Neural progenitor cell (in vitro differentiated cells): Measurements from ENCODE around the gene CD200R1.

Source experiments
- CTCF ChIP-seq: fragments of 200-600 bp; sonication (generic); IDR thresholded peaks from 2 replicates; pipeline ENCODE4 v1.5.1; 2017; ENCODE audit warnings: antibody characterized with exemption, mild to moderate bottlenecking
- EZH2 ChIP-seq: fragments of 200-600 bp; sonication (generic); IDR thresholded peaks from 2 replicates; pipeline ENCODE4 v1.6.1; 2017; ENCODE audit warnings: antibody characterized with exemption, mild to moderate bottlenecking, moderate library complexity
- EZH2phosphoT487 ChIP-seq: fragments of 200-600 bp; sonication (generic); IDR thresholded peaks from 2 replicates; pipeline ENCODE4 v1.6.1; 2017; ENCODE audit warnings: antibody characterized with exemption

- TF ChIP-seq CTCF: no peak
- no peak for TF ChIP-seq EZH2
- TF ChIP-seq EZH2phosphoT487: no peak
These were observed 7.1 kb downstream of the CD200R1 start for GRCh38 chr3:112967828-112968227.
